Tibial nerve (tissue), 3 donors: Measurements from ENCODE around the gene MED1.

ENCODE experiments used
- CTCF ChIP-seq, 5 experiments: fragments of 200-600 bp in 3 of 5; fragments of 450-650 bp in 2 of 5; sonication (generic) in 3 of 5; IDR thresholded peaks; one replicate each; pipeline ENCODE4 v1.5.1; 2016 to 2019; ENCODE audit warnings: antibody characterized with exemption in 5 of 5, mild to moderate bottlenecking in 3 of 5, moderate library complexity in 2 of 5
- POLR2A ChIP-seq, 2 donors: fragments of 450-650 bp; IDR thresholded peaks; one replicate each; pipeline ENCODE4 v1.6.1; 2017; ENCODE audit warnings: antibody characterized with exemption in 2 of 2, mild to moderate bottlenecking in 2 of 2, moderate library complexity in 2 of 2

- TF ChIP-seq POLR2A (IDR thresholded peaks at IDR 0.05): no peak
- no peak for TF ChIP-seq CTCF (IDR thresholded peaks at IDR 0.05)
Measured at GRCh38 chr17:39399791-39400190, 51.3 kb downstream of the MED1 start.
